Measurements from ENCODE around the gene GREM2.

GRCh38 chr1:240500647-240501046 lies 111.3 kb downstream of the GREM2 start:
- TF ChIP-seq CTCF (IDR thresholded peaks at IDR 0.05; ENCODE audit: extremely low read depth in 1 of 2, insufficient read depth in 1 of 2, low read depth in 1 of 2, low read length in 2 of 2) (no peak), JUN (IDR thresholded peaks at IDR 0.05; ENCODE audit: borderline replicate concordance, insufficient read depth, insufficient read length, low read depth) (no peak), POLR2A (IDR thresholded peaks at IDR 0.05; ENCODE audit: low read depth, low read length) (no peak), POLR2AphosphoS5 (IDR thresholded peaks at IDR 0.05; ENCODE audit: insufficient read depth, low read depth, low read length) (no peak), EZH2 (IDR thresholded peaks at IDR 0.05; ENCODE audit: borderline replicate concordance, low read depth, low read length, severe bottlenecking) (no peak), MYC (IDR thresholded peaks at IDR 0.05; ENCODE audit: low read depth, low read length) (no peak), MAX (IDR thresholded peaks at IDR 0.05; ENCODE audit: insufficient read depth, insufficient read length) (no peak), GATA2 (IDR thresholded peaks at IDR 0.05; ENCODE audit: insufficient read depth, insufficient read length, low read depth, low read length) (no peak)
